HG03280 (cell line): Measurements from ENCODE around the gene RGL4.
"Not testable (repeated sequence)": the region's sequence is repeated elsewhere in the genome, so short reads cannot be mapped to it uniquely, and the experiment has no call there.

Source experiments
- ATAC-seq: cut with Tn5 transposase; IDR thresholded peaks from one replicate; pipeline ENCODE4 v1.9.1; 2021; ENCODE audit warnings: mild to moderate bottlenecking, moderate library complexity; ENCODE audit not compliant: unreplicated experiment

Gene RGL4

GRCh38 chr22:23690713-23691112 lies at the start of gene RGL4:
TSS of gene RGL4 (plus strand) at chr22:23691013. CDS start at chr22:23692031, 1,018 bp downstream.
- ATAC-seq = no peak

- not testable (repeated sequence) for ATAC-seq
Observed at GRCh38 chr22:23646526-23646925, 44.3 kb upstream of the RGL4 start.

- no peak for ATAC-seq
Observed at GRCh38 chr22:23649071-23649501, 41.7 kb upstream of the RGL4 start.

GRCh38 chr22:23651676-23652075 lies 39.1 kb upstream of the RGL4 start:
- ATAC-seq = no peak

- ATAC-seq = no peak
Observed at GRCh38 chr22:23652286-23652685, 38.5 kb upstream of the RGL4 start.

GRCh38 chr22:23652711-23653110 lies 38.1 kb upstream of the RGL4 start:
- ATAC-seq = no peak

- no peak for ATAC-seq
Observed at GRCh38 chr22:23655891-23656475, 34.8 kb upstream of the RGL4 start.

GRCh38 chr22:23657727-23658126 lies 33.1 kb upstream of the RGL4 start:
- no peak for ATAC-seq

GRCh38 chr22:23660381-23660780 lies 30.4 kb upstream of the RGL4 start:
- not testable (repeated sequence) for ATAC-seq

GRCh38 chr22:23670378-23671295 lies 20.2 kb upstream of the RGL4 start:
- no peak for ATAC-seq

- not testable (repeated sequence) for ATAC-seq
Observed at GRCh38 chr22:23671387-23671786, 19.4 kb upstream of the RGL4 start.

- ATAC-seq = not testable (repeated sequence)
Observed at GRCh38 chr22:23672307-23673049, 18.3 kb upstream of the RGL4 start.

- no peak for ATAC-seq
Observed at GRCh38 chr22:23673050-23673620, 17.7 kb upstream of the RGL4 start.

- no peak for ATAC-seq
Observed at GRCh38 chr22:23673826-23674690, 16.8 kb upstream of the RGL4 start.

- ATAC-seq = not testable (repeated sequence)
Observed at GRCh38 chr22:23674886-23675501, 15.8 kb upstream of the RGL4 start.

- ATAC-seq = no peak
Observed at GRCh38 chr22:23675502-23676415, 15.1 kb upstream of the RGL4 start.

GRCh38 chr22:23676841-23677700 lies 13.7 kb upstream of the RGL4 start:
- ATAC-seq = not testable (repeated sequence)

GRCh38 chr22:23677701-23677995 lies 13.2 kb upstream of the RGL4 start:
- no peak for ATAC-seq
